K562 (cell line): ENCODE results near the gene MMP24. TPM values are rescaled to one million over a fixed set of nuclear protein-coding genes. Genes with fewer than 3 reads are reported as not detected.
A peak's percentile ranks its signal among the peaks of the same experiment; 100 is the strongest.

Experiments
- CTBP1 ChIP-seq: fragments of 450-650 bp; IDR thresholded peaks from 2 replicates; pipeline ENCODE4 v1.6.1; 2016; ENCODE audit warnings: borderline replicate concordance
- DPF2 ChIP-seq: fragments of 450-650 bp; IDR thresholded peaks from 2 replicates; pipeline ENCODE4 v1.6.1; 2016
- MTA2 ChIP-seq: fragments of 450-650 bp; IDR thresholded peaks from 2 replicates; pipeline ENCODE4 v1.6.1; 2016; ENCODE audit warnings: low read depth
- SRSF1 ChIP-seq: fragments of 200-400 bp; formaldehyde crosslinking; IDR thresholded peaks from 2 replicates; pipeline ENCODE4 v1.6.1; 2017; ENCODE audit warnings: mild to moderate bottlenecking, low read depth, low read length, moderate library complexity
- TCF15 ChIP-seq: fragments of 250-450 bp; sonication (Bioruptor Pico); IDR thresholded peaks from 2 replicates; pipeline ENCODE4 v1.8.0; 2022; ENCODE audit warnings: moderate library complexity, mild to moderate bottlenecking, inconsistent platforms
- TEAD1 ChIP-seq, 2 experiments: fragments of 450-650 bp in 1 of 2; sonication (generic) in 1 of 2; formaldehyde crosslinking; IDR thresholded peaks; 2 replicates each; pipeline versions ENCODE4 v1.4.0 to v1.8.0; 2020 to 2022; ENCODE audit warnings: mild to moderate bottlenecking in 2 of 2, missing genetic modification reagents in 1 of 2
- ZBTB49 ChIP-seq: sonication (generic); formaldehyde crosslinking; IDR thresholded peaks from 2 replicates; pipeline ENCODE4 v1.8.0; 2022; ENCODE audit warnings: missing genetic modification reagents, mild to moderate bottlenecking, borderline replicate concordance
- ZNF12 ChIP-seq: sonication (generic); formaldehyde crosslinking; IDR thresholded peaks from 2 replicates; pipeline ENCODE4 v1.4.0; 2020; ENCODE audit warnings: mild to moderate bottlenecking, missing genetic modification reagents
- ZNF184 ChIP-seq: sonication (generic); formaldehyde crosslinking; IDR thresholded peaks from 2 replicates; pipeline ENCODE4 v1.5.0; 2020; ENCODE audit warnings: missing genetic modification reagents
- ZNF277 ChIP-seq: fragments of 250-450 bp; sonication (Bioruptor Pico); IDR thresholded peaks from 2 replicates; pipeline ENCODE4 v1.8.0; 2022; ENCODE audit warnings: inconsistent platforms, mild to moderate bottlenecking, moderate library complexity, borderline replicate concordance
- polyA plus RNA-seq, 8 experiments: library from polyadenylated mRNA; depleted of rRNA in 4 of 8; stranded (reverse) in 5 of 8; unstranded in 3 of 8; fragments of >200 nt; fragmentation: Nextera tagmentation in 2 of 8; fragmentation: Illumina TruSeq in 1 of 8; extraction: Ambion mirVana in 2 of 8; extraction: Trizol in 1 of 8; gene quantifications; 2 replicates each; pipeline versions ENCODE4 v1.2.1 to v1.2.3, GENCODE V29; 2011 to 2014; ENCODE audit warnings: inconsistent platforms in 1 of 8, missing spikeins in 1 of 8
- total RNA-seq, 7 experiments: library from RNA; depleted of rRNA in 6 of 7; stranded (reverse); fragments of >200 nt in 6 of 7; fragmentation: Illumina TruSeq in 2 of 7; extraction: Trizol in 2 of 7; gene quantifications; 2 replicates each; pipeline versions ENCODE4 v1.2.1 to v1.2.3, GENCODE V29; 2011 to 2021; ENCODE audit warnings: low replicate concordance in 1 of 7

The MMP24 gene
- total and polyA plus RNA-seq, 9 of the 15 experiments (the other 6 are each of a cell fraction or from before 2014, with no cell fraction given): 0.03 to 0.07 (median 0.03) TPM; not detected in 6

GRCh38 chr20:35286077-35286898 lies 59.8 kb downstream of the MMP24 start (continued):
- TF ChIP-seq ZBTB49 (CRISPR knock-in tag) (no peak), SRSF1 (no peak), TCF15 (CRISPR knock-in tag) (no peak), CTBP1 (0 out of 2 replicates have a peak, but pooled peaks have one; percentile 0), ZNF277 (CRISPR knock-in tag) (no peak), MTA2 (no peak), DPF2 (0 out of 2 replicates have a peak, but pooled peaks have one; percentile 10), TEAD1 (CRISPR knock-in tag; IDR thresholded peaks at IDR 0.05) (no peak), ZNF12 (CRISPR knock-in tag) (no peak), ZNF184 (CRISPR knock-in tag) (no peak)
